Bronchial epithelial cell (primary cell): ENCODE results near the gene TRMT44. TPM values are rescaled to one million over a fixed set of nuclear protein-coding genes. Genes with fewer than 3 reads are reported as not detected.
"Not testable (repeated sequence)": the region's sequence is repeated elsewhere in the genome, so short reads cannot be mapped to it uniquely, and the experiment has no call there.

Experiments
- DNase-seq: peaks from one replicate; pipeline ENCODE4 v3.0.0-alpha.2; 2010; ENCODE audit warnings: low read depth
- FAIRE-seq: peaks from 2 replicates; lab custom pipeline; 2011; peaks lifted over from hg19 to GRCh38; lab: Jason Lieb, UNC
- H3K27me3 ChIP-seq: 2 replicates; pipeline ENCODE4 v1.5.1; 2011; ENCODE audit warnings: low read length; ENCODE audit not compliant: control insufficient read depth, insufficient read depth
- H3K36me3 ChIP-seq: 2 replicates; pipeline ENCODE4 v1.5.1; 2011; ENCODE audit warnings: low read length; ENCODE audit not compliant: control insufficient read depth, insufficient read depth
- H3K4me3 ChIP-seq: 2 replicates; pipeline ENCODE4 v1.5.1; 2011; ENCODE audit warnings: mild to moderate bottlenecking, low read depth, low read length, control low read depth
- total RNA-seq: library from RNA; depleted of rRNA; stranded (reverse); fragments of >200 nt; gene quantifications from 2 replicates; pipeline ENCODE4 v1.2.1, GENCODE V29; 2014
- TF ChIP-seq, protein P1 (sequence below): IDR thresholded peaks from 2 replicates; pipeline ENCODE4 v1.5.1; 2011; ENCODE audit warnings: mild to moderate bottlenecking, moderate library complexity, low read length, control low read depth, inconsistent platforms; ENCODE audit not compliant: insufficient read depth, severe bottlenecking

TRMT44 gene
- total RNA-seq, 1 donor from 2014 or later, result 10.0 TPM

GRCh38 chr4:8478801-8479744 is 38.5 kb downstream of the TRMT44 start:
- H3K4me3 ChIP-seq, result no peak overlapping the region
- DNase-seq (no peak), FAIRE-seq (peak; percentile 58)
- TF ChIP-seq, protein P1, sequence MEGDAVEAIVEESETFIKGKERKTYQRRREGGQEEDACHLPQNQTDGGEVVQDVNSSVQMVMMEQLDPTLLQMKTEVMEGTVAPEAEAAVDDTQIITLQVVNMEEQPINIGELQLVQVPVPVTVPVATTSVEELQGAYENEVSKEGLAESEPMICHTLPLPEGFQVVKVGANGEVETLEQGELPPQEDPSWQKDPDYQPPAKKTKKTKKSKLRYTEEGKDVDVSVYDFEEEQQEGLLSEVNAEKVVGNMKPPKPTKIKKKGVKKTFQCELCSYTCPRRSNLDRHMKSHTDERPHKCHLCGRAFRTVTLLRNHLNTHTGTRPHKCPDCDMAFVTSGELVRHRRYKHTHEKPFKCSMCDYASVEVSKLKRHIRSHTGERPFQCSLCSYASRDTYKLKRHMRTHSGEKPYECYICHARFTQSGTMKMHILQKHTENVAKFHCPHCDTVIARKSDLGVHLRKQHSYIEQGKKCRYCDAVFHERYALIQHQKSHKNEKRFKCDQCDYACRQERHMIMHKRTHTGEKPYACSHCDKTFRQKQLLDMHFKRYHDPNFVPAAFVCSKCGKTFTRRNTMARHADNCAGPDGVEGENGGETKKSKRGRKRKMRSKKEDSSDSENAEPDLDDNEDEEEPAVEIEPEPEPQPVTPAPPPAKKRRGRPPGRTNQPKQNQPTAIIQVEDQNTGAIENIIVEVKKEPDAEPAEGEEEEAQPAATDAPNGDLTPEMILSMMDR, result no peak
- no peaks in the 10 kb centered on the region for H3K27me3 ChIP-seq
- H3K36me3 ChIP-seq, result peaks cover 6% of the 10 kb centered on the region

- H3K27me3 ChIP-seq, result no peaks in the 10 kb centered on the region
- peaks cover 2% of the 10 kb centered on the region for H3K36me3 ChIP-seq
- DNase-seq, result no peak
- TF ChIP-seq, protein P1, result no peak
- no peak overlapping the region for H3K4me3 ChIP-seq
- no peak for FAIRE-seq
These were observed 39.6 kb downstream of the TRMT44 start for GRCh38 chr4:8480221-8480620.

DNA sequence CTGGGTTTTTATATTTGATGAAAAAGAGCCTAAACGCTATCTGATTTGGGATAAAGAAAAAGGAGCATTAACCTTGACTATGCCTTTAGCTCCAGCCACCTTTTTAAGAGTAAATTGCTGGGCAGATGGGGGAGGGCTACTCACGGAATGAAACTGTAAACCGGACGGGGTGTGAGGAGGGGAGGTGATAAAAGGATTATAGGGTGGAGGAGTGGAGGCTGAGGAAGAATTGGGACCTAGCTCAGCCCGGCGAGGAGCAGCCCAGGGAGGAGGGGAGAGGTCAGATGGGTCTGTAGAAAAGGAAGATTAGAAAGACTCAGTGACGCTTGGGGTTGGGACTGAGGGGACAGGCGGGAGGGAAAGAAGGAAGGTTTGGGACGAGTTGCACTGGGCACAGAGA is 46.1 kb downstream of the TRMT44 start:
- not testable (repeated sequence) for H3K4me3 ChIP-seq, H3K36me3 ChIP-seq, H3K27me3 ChIP-seq, FAIRE-seq, DNase-seq

DNA sequence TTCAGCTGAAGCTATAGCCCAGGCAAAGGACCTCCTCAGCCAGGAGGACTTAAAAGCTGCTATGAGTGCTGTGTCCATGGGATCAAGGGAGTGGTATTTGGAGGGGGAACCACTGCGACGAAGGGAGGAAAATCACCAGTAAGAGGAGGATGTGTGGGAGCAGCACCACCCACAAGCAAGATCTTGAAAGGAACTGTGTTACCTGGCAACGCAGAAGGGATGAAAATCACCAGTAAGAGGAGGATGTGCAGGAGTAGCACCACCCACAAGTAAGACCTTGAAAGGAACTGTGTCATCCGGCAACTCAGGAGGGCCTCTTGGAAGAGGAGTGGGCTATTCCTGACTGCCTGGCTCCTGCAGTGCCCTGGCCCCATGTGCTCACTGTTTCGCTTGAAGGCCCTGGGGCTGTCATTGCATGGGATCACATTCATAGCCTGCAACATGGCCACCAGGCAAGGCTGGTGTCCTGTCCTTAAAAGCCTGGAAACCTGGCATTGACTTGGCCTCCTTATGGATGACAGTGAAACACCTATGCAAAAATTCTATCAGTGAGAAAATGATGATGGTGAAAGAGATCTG is 48.3 kb downstream of the TRMT44 start:
- no peaks in the 10 kb centered on the region for H3K36me3 ChIP-seq
- DNase-seq (no peak), FAIRE-seq (no peak)
- H3K27me3 ChIP-seq, result no peaks in the 10 kb centered on the region
- H3K4me3 ChIP-seq, result no peak overlapping the region
- TF ChIP-seq, protein P1, result no peak

DNA sequence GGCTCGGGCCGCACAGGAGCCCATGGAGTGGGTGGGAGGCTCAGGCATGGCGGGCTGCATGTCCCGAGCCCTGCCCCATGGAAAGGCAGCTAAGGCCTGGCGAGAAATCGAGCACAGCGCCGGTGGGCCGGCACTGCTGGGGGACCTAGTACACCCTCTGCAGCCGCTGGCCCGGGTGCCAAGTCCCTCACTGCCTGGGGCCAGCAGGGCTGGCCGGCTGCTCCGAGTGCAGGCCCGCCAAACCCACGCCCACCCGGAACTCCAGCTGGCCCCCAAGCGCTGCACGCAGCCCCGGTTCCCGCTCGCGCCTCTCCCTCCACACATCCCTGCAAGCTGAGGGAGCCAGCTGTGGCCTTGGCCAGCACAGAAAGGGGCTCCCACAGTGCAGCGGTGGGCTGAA is 50.9 kb downstream of the TRMT44 start:
- H3K27me3 ChIP-seq, H3K36me3 ChIP-seq, DNase-seq, H3K4me3 ChIP-seq, FAIRE-seq: not testable (repeated sequence)

GRCh38 chr4:8492174-8492573 is 51.6 kb downstream of the TRMT44 start:
- no peaks in the 10 kb centered on the region for H3K36me3 ChIP-seq
- H3K27me3 ChIP-seq, result no peaks in the 10 kb centered on the region
- FAIRE-seq (no peak), DNase-seq (no peak)
- H3K4me3 ChIP-seq, result no peak overlapping the region
- TF ChIP-seq, protein P1, result no peak
